Purkinje cell (primary cell): ENCODE results near the gene CA10. TPM values are rescaled to one million over a fixed set of nuclear protein-coding genes. Genes with fewer than 3 reads are reported as not detected.

Experiments used
- polyA plus RNA-seq: library from polyadenylated mRNA; unstranded; fragments of >200 nt; fragmentation: Nextera tagmentation; gene quantifications from 2 replicates; pipeline ENCODE4 v1.2.1, GENCODE V29; 2014

Gene CA10
- 1.8 and 21.7 TPM in 2 replicates for polyA plus RNA-seq

DNA sequence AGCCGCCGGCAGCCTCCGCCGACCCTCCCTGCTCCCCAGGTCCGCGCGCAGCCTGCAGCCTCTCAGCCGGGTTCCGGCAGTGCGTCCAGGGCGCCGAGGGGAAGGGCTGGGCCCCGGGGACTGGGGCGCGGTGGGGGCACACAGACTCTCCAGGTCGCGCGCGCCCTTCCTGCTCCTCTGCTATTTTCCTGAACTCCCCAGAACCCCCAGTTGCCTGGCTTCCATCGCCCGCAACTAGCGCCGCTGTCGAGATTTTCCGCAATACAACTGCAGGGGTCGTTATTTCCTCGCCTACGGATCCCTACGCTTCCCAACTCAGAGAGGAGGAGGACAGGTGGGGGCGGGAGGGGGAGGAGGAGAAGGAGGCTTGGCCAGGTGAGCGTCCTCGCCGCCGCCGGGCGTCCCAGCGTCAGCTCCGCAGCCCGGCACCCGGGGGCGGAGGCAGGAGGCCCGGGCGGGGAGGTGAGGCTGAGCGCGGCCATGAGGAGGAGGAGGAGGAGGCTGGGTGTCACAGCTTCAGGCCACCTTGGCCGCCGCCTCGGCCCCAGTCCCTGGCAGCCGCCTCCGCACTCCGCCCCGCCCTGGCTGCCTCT lies at the start of gene CA10:
TSS of gene CA10 (minus strand) at position 265 of the 593 bp plus-strand sequence.

